Fibroblast of peridontal ligament (primary cell): ENCODE data around the gene RGN.
"Not testable (repeated sequence)": the region's sequence is repeated elsewhere in the genome, so short reads cannot be mapped to it uniquely, and the experiment has no call there.

Source experiments
- DNase-seq: peaks from one replicate; pipeline ENCODE4 v3.0.0-alpha.2; 2010; ENCODE audit errors: extremely low read depth

Gene RGN

DNA sequence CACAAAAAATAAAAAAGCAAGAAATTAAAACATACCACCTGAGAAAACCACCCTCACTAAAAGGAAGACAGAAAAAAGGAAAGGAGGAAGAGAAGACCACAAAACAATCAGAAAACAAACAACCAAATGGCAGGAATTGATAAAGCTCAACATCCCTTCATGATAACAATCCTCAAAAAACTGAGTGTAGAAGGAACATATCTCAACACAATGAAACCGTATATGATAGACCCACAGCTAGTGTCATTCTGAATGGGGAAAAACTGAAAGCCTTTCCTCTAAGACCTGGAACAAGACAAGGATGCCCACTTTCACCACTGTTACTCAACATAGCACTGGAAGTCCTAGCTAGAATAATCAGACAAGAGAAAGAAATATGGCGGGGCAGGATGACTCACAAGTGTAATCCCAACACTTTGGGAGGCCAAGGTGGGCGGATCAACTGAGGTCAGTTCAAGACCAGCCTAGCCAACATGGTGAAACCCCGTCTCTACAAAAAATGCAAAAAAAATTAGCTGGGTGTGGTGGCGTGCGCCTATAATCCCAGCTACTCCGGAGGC lies 38.4 kb downstream of the RGN start:
- not testable (repeated sequence) for DNase-seq

DNA sequence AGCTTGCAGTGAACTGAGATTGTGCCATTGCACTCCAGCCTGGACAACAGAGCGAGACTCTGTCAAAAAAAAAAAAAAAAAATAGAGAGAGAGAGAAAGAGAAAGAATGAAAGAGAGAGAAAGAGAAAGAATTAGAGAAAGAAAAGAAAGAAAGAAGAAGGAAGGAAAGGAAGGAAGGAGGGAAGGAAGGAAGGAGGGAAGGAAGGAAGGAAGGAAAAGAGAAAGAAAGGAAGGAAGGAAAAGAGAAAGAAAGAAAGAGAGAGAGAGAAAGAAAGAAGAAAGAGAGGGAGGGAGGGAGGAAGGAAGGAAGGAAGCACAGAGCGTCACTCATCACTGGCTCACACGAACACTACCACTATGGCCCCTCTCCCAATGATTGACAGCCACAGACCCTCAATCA lies 46.2 kb downstream of the RGN start:
- DNase-seq = not testable (repeated sequence)

DNA sequence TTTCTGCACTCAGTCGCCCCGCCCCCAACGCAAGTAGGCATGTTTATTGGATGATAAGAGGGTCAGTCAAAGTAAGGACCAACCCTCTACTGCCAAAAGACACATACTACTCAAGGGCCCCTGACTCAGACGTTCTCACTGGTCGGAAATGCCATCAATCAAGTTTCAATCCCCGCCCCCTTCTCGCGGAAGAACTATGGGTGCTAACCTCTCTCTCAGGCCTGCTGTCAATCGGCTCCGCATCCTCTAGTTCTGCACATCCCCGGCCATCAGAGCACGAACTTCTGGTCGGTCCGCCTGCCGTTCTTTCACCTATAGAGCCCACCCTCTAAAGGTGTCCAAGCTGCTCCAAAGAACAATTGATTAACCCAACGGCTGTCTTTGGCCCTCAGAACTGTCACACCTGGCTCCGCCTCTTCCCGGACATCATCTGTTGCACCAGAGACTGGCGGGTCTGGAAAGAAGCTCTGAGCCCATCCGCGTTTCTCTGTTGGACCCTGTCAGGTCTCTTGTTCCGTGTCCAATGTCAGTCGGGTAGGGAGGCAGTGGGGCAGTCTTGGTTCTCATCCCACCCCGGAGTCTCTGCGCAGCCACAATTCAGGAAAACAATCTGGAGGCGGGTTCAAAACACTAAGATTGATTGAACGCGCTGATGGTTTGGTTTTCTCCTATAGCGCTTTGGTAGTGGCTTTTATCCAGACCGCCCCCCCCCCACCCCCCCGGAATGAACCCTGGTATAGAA lies 51.1 kb downstream of the RGN start:
- DNase-seq = peak; percentile 96

DNA sequence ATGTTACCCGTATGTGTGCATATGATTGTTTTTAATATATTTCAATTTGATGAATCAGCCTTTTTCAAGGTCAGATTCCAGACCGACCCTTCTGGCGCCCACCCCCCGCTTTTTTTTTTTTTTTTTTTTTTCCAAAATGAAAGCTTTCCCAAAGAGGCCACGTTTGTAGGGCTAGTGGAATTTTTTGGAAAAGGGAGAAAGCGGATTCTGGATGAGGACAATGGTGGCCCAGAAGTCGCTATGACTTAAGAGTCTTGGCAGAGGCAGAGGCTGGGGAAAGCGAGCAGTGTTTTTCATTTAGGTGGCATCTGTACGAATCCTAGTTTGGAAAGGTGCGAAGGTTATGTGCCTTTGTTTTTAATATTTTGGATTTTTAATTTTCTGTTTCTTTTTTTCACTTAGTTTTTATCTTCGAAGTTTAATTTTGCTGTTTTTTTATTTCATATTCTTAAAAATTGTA lies 51.7 kb downstream of the RGN start:
- DNase-seq = peak; percentile 14

DNA sequence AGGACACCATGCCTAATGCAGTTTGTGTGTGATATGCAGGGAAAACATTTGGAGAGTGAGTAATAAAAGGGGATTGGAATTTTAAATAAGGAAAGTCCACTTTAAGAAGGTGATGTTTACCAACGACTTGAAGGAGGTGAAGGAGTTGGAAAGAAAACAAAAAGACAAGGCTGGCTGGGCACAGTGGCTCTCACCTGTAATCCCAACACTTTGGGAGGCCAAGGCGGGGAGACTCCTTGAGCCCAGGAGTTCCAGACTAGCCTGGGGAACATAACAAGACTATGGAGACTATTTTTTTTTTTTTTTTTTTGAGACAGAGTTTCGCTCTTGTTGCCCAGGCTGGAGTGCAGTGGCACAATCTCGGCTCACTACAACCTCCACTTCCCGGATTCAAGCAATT lies 55.2 kb downstream of the RGN start:
- DNase-seq = no peak

DNA sequence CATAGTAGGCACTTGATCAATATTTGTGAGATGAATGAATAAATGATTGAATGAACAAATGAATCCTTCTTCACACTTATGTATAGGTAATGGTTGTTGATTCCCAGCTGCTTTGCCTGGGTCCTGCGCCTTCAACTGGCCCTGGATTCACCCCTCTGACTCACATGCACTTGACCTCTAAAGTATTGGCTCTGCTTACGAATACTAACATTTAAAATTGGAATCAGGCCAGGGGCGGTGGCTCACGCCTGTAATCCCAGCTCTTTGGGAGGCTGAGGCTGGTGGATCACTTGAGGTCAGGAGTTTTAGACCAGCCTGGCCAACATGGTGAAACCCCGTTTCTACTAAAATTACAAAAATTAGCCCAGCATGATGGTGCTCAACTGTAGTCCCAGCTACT lies 57.4 kb downstream of the RGN start:
- DNase-seq = peak; percentile 37

DNA sequence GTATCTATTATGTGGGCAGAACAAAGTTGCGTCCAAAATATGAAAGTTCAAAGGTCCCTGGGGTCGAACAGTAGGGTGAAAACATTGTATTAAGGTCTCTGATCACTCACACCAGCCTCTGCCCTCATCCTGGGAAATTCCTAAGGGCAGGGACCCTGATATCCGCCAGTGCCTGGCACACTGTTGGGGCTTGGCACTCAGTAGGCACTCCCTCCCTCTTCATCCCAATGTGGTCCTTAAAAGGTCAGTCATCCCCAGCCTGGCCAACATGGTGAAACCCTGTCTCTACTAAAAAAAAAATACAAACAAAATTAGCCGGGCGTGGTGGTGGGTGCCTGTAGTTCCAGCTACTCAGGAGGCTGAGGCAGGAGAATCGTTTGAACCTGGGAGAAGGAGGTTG lies 59.9 kb downstream of the RGN start:
- no peak for DNase-seq
